Fibroblast of skin of left biceps (primary cell): ENCODE results near the gene TMEM39A.

Source experiments
- DNase-seq, 2 experiments: peaks; one replicate each; pipeline ENCODE4 v3.0.0-alpha.2; 2013; ENCODE audit warnings: low read depth in 2 of 2

The TMEM39A gene

GRCh38 chr3:119463171-119464169 lies at the start of gene TMEM39A:
TMEM39A (minus strand) TSS chr3:119463615; CDS start chr3:119462074, 1,541 bp downstream.
- peak; percentile 93 to 94 for DNase-seq

GRCh38 chr3:119510690-119511089 lies 47.3 kb upstream of the TMEM39A start:
- DNase-seq = no peak

GRCh38 chr3:119508172-119508845 lies 44.9 kb upstream of the TMEM39A start:
- no peak for DNase-seq

- DNase-seq = no peak
These were observed 44.0 kb upstream of the TMEM39A start for GRCh38 chr3:119507404-119507803.

GRCh38 chr3:119506631-119507030 lies 43.2 kb upstream of the TMEM39A start:
- DNase-seq = no peak

GRCh38 chr3:119500901-119501300 lies 37.5 kb upstream of the TMEM39A start:
- DNase-seq = no peak

- no peak for DNase-seq
These were observed 36.9 kb upstream of the TMEM39A start for GRCh38 chr3:119500265-119500664.

GRCh38 chr3:119498186-119499011 lies 35.0 kb upstream of the TMEM39A start, which contains the start of gene TIMMDC1:
TIMMDC1 (plus strand) TSS chr3:119498547; CDS start chr3:119498734, 187 bp downstream.
- peak; percentile 86 for DNase-seq

GRCh38 chr3:119497820-119498185 lies 34.4 kb upstream of the TMEM39A start:
- no peak for DNase-seq

- no peak for DNase-seq
These were observed 31.2 kb upstream of the TMEM39A start for GRCh38 chr3:119494597-119494996.

- DNase-seq = no peak
These were observed 29.4 kb upstream of the TMEM39A start for GRCh38 chr3:119492810-119493209.

GRCh38 chr3:119492128-119492527 lies 28.7 kb upstream of the TMEM39A start:
- no peak for DNase-seq

GRCh38 chr3:119490153-119490552 lies 26.7 kb upstream of the TMEM39A start:
- no peak for DNase-seq

- no peak for DNase-seq
These were observed 22.1 kb upstream of the TMEM39A start for GRCh38 chr3:119485563-119485962.

GRCh38 chr3:119483101-119483500 lies 19.7 kb upstream of the TMEM39A start:
- DNase-seq = no peak

- no peak for DNase-seq
These were observed 17.7 kb upstream of the TMEM39A start for GRCh38 chr3:119481079-119481478.

GRCh38 chr3:119470866-119471265 lies 7.5 kb upstream of the TMEM39A start:
- DNase-seq = no peak

GRCh38 chr3:119469418-119470189 lies 6.2 kb upstream of the TMEM39A start:
- DNase-seq = no peak

- no peak for DNase-seq
These were observed 4.6 kb upstream of the TMEM39A start for GRCh38 chr3:119468041-119468440.

GRCh38 chr3:119457246-119457645 lies 6.2 kb downstream of the TMEM39A start:
- no peak for DNase-seq

- DNase-seq = no peak
These were observed 6.9 kb downstream of the TMEM39A start for GRCh38 chr3:119456469-119456868.
